ENCODE results near the gene RFXAP.
A peak's percentile ranks its signal among the peaks of the same experiment; 100 is the strongest.

Gene RFXAP

GRCh38 chr13:36814465-36814864, 4.6 kb upstream of the RFXAP start:
- 96% methylated on average over 7 of the region's 9 CpGs for WGBS, 2 experiments (ENCODE audit: insufficient coverage in 2 of 2)
- Histone ChIP-seq H3K4me1 (ENCODE audit: control insufficient read depth, insufficient read depth, low read length, poor library complexity, severe bottlenecking) (no peaks in the 10 kb centered on the region), H3K4me3 (ENCODE audit: extremely low read depth, insufficient read depth, low read length, poor library complexity, severe bottlenecking) (no peak overlapping the region), H3K27ac (ENCODE audit: low read depth, low read length, severe bottlenecking) (no peak overlapping the region), H3K36me3 (ENCODE audit: control insufficient read depth, insufficient read depth, low read length) (no peaks in the 10 kb centered on the region), H3K9me3 (ENCODE audit: control insufficient read depth, low read length) (no peaks in the 10 kb centered on the region)

- WGBS, 2 experiments (ENCODE audit: insufficient coverage in 2 of 2): 75 to 90% methylated on average over 1 of the region's 2 CpGs
- Histone ChIP-seq H3K4me1 (ENCODE audit: control insufficient read depth, insufficient read depth, low read length, poor library complexity, severe bottlenecking) (no peaks in the 10 kb centered on the region), H3K4me3 (ENCODE audit: extremely low read depth, insufficient read depth, low read length, poor library complexity, severe bottlenecking) (no peak overlapping the region), H3K27ac (ENCODE audit: low read depth, low read length, severe bottlenecking) (no peak overlapping the region), H3K36me3 (ENCODE audit: control insufficient read depth, insufficient read depth, low read length) (no peaks in the 10 kb centered on the region), H3K9me3 (ENCODE audit: control insufficient read depth, low read length) (no peaks in the 10 kb centered on the region)
Measured at GRCh38 chr13:36815062-36815461, 4.0 kb upstream of the RFXAP start.

GRCh38 chr13:36817996-36818803, 822 bp upstream of the RFXAP start:
- no peaks in the 10 kb centered on the region for H3K4me1 ChIP-seq (ENCODE audit: control insufficient read depth, insufficient read depth, low read length, poor library complexity, severe bottlenecking)
- H3K4me3 ChIP-seq (ENCODE audit: extremely low read depth, insufficient read depth, low read length, poor library complexity, severe bottlenecking): peak overlapping the region; percentile 75
- H3K27ac ChIP-seq (ENCODE audit: low read depth, low read length, severe bottlenecking): no peak overlapping the region
- H3K36me3 ChIP-seq (ENCODE audit: control insufficient read depth, insufficient read depth, low read length): no peaks in the 10 kb centered on the region
- H3K9me3 ChIP-seq (ENCODE audit: control insufficient read depth, low read length): no peaks in the 10 kb centered on the region
- WGBS, 2 experiments (ENCODE audit: insufficient coverage in 2 of 2): 51 to 69% methylated on average over 9 to 11 of the region's 12 CpGs

- Histone ChIP-seq H3K4me3 (ENCODE audit: extremely low read depth, insufficient read depth, low read length, poor library complexity, severe bottlenecking) (peak overlapping the region; percentile 75), H3K4me1 (ENCODE audit: control insufficient read depth, insufficient read depth, low read length, poor library complexity, severe bottlenecking) (no peaks in the 10 kb centered on the region), H3K9me3 (ENCODE audit: control insufficient read depth, low read length) (no peaks in the 10 kb centered on the region), H3K27ac (ENCODE audit: low read depth, low read length, severe bottlenecking) (no peak overlapping the region), H3K36me3 (ENCODE audit: control insufficient read depth, insufficient read depth, low read length) (no peaks in the 10 kb centered on the region)
- WGBS, 2 experiments (ENCODE audit: insufficient coverage in 2 of 2): 2 to 3% methylated on average over 16 to 19 of the region's 20 CpGs
Measured at GRCh38 chr13:36819739-36820090, 693 bp downstream of the RFXAP start.

GRCh38 chr13:36820222-36820621, 1.2 kb downstream of the RFXAP start:
- H3K27ac ChIP-seq (ENCODE audit: low read depth, low read length, severe bottlenecking): no peak overlapping the region
- H3K36me3 ChIP-seq (ENCODE audit: control insufficient read depth, insufficient read depth, low read length): no peaks in the 10 kb centered on the region
- H3K9me3 ChIP-seq (ENCODE audit: control insufficient read depth, low read length): no peaks in the 10 kb centered on the region
- WGBS, 2 experiments (ENCODE audit: insufficient coverage in 2 of 2): 77 to 100% methylated on average over 1 to 3 of the region's 4 CpGs
- peak overlapping the region; percentile 75 for H3K4me3 ChIP-seq (ENCODE audit: extremely low read depth, insufficient read depth, low read length, poor library complexity, severe bottlenecking)
- no peaks in the 10 kb centered on the region for H3K4me1 ChIP-seq (ENCODE audit: control insufficient read depth, insufficient read depth, low read length, poor library complexity, severe bottlenecking)

- no peaks in the 10 kb centered on the region for H3K9me3 ChIP-seq (ENCODE audit: control insufficient read depth, low read length)
- no peak overlapping the region for H3K27ac ChIP-seq (ENCODE audit: low read depth, low read length, severe bottlenecking)
- no peak overlapping the region for H3K4me3 ChIP-seq (ENCODE audit: extremely low read depth, insufficient read depth, low read length, poor library complexity, severe bottlenecking)
- 95 to 100% methylated on average over 2 to 3 of the region's 3 CpGs for WGBS, 2 experiments (ENCODE audit: insufficient coverage in 2 of 2)
- H3K36me3 ChIP-seq (ENCODE audit: control insufficient read depth, insufficient read depth, low read length): peaks cover 5% of the 10 kb centered on the region
- H3K4me1 ChIP-seq (ENCODE audit: control insufficient read depth, insufficient read depth, low read length, poor library complexity, severe bottlenecking): no peaks in the 10 kb centered on the region
Measured at GRCh38 chr13:36822785-36823184, 3.8 kb downstream of the RFXAP start.

GRCh38 chr13:36829753-36830152, 10.7 kb downstream of the RFXAP start:
- Histone ChIP-seq H3K27ac (ENCODE audit: low read depth, low read length, severe bottlenecking) (no peak overlapping the region), H3K9me3 (ENCODE audit: control insufficient read depth, low read length) (no peaks in the 10 kb centered on the region), H3K36me3 (ENCODE audit: control insufficient read depth, insufficient read depth, low read length) (peaks cover 12% of the 10 kb centered on the region), H3K4me1 (ENCODE audit: control insufficient read depth, insufficient read depth, low read length, poor library complexity, severe bottlenecking) (no peaks in the 10 kb centered on the region), H3K4me3 (ENCODE audit: extremely low read depth, insufficient read depth, low read length, poor library complexity, severe bottlenecking) (no peak overlapping the region)
- no CpG with 5 or more reads among the region's 1 CpG for WGBS, 2 experiments (ENCODE audit: insufficient coverage in 2 of 2)

GRCh38 chr13:36831291-36831690, 12.3 kb downstream of the RFXAP start:
- 89 to 92% methylated on average over 1 to 2 of the region's 3 CpGs for WGBS, 2 experiments (ENCODE audit: insufficient coverage in 2 of 2)

GRCh38 chr13:36834299-36834698, 15.3 kb downstream of the RFXAP start:
- Histone ChIP-seq H3K4me3 (ENCODE audit: extremely low read depth, insufficient read depth, low read length, poor library complexity, severe bottlenecking) (no peak overlapping the region), H3K27ac (ENCODE audit: low read depth, low read length, severe bottlenecking) (no peak overlapping the region), H3K36me3 (ENCODE audit: control insufficient read depth, insufficient read depth, low read length) (peaks cover 7% of the 10 kb centered on the region), H3K4me1 (ENCODE audit: control insufficient read depth, insufficient read depth, low read length, poor library complexity, severe bottlenecking) (no peaks in the 10 kb centered on the region), H3K9me3 (ENCODE audit: control insufficient read depth, low read length) (no peaks in the 10 kb centered on the region)
- WGBS, 2 experiments (ENCODE audit: insufficient coverage in 2 of 2): 100% methylated on average over 1 of the region's 3 CpGs; no CpG with 5 or more reads in 1 of the 2 experiments

More at GRCh38 chr13:36831291-36831690, 12.3 kb downstream of the RFXAP start:
- H3K4me3 ChIP-seq (ENCODE audit: extremely low read depth, insufficient read depth, low read length, poor library complexity, severe bottlenecking): no peak overlapping the region
- peaks cover 12% of the 10 kb centered on the region for H3K36me3 ChIP-seq (ENCODE audit: control insufficient read depth, insufficient read depth, low read length)
- no peaks in the 10 kb centered on the region for H3K9me3 ChIP-seq (ENCODE audit: control insufficient read depth, low read length)
- no peak overlapping the region for H3K27ac ChIP-seq (ENCODE audit: low read depth, low read length, severe bottlenecking)
- H3K4me1 ChIP-seq (ENCODE audit: control insufficient read depth, insufficient read depth, low read length, poor library complexity, severe bottlenecking): no peaks in the 10 kb centered on the region

GRCh38 chr13:36837354-36838092, 18.5 kb downstream of the RFXAP start:
- Histone ChIP-seq H3K9me3 (ENCODE audit: control insufficient read depth, low read length) (no peaks in the 10 kb centered on the region), H3K27ac (ENCODE audit: low read depth, low read length, severe bottlenecking) (no peak overlapping the region), H3K4me3 (ENCODE audit: extremely low read depth, insufficient read depth, low read length, poor library complexity, severe bottlenecking) (no peak overlapping the region), H3K36me3 (ENCODE audit: control insufficient read depth, insufficient read depth, low read length) (no peaks in the 10 kb centered on the region), H3K4me1 (ENCODE audit: control insufficient read depth, insufficient read depth, low read length, poor library complexity, severe bottlenecking) (no peaks in the 10 kb centered on the region)
- WGBS, 2 experiments (ENCODE audit: insufficient coverage in 2 of 2): 83 to 89% methylated on average over 1 to 3 of the region's 4 CpGs

- H3K27ac ChIP-seq (ENCODE audit: low read depth, low read length, severe bottlenecking): no peak overlapping the region
- H3K36me3 ChIP-seq (ENCODE audit: control insufficient read depth, insufficient read depth, low read length): no peaks in the 10 kb centered on the region
- no peaks in the 10 kb centered on the region for H3K9me3 ChIP-seq (ENCODE audit: control insufficient read depth, low read length)
- no peaks in the 10 kb centered on the region for H3K4me1 ChIP-seq (ENCODE audit: control insufficient read depth, insufficient read depth, low read length, poor library complexity, severe bottlenecking)
- H3K4me3 ChIP-seq (ENCODE audit: extremely low read depth, insufficient read depth, low read length, poor library complexity, severe bottlenecking): no peak overlapping the region
- WGBS, 2 experiments (ENCODE audit: insufficient coverage in 2 of 2): 80 to 100% methylated on average over 1 of the region's 3 CpGs
Measured at GRCh38 chr13:36839281-36839680, 20.3 kb downstream of the RFXAP start.
